PFSK-1 (cell line): Measurements from ENCODE around the gene FAAH2.

Experiments
- FOXP2 ChIP-seq: optimal IDR thresholded peaks from 2 replicates; pipeline ENCODE3; 2011; ENCODE audit warnings: borderline replicate concordance, control low read depth, inconsistent platforms; ENCODE audit not compliant: insufficient read depth; ENCODE audit errors: extremely low read length, extremely low read depth
- POLR2AphosphoS5 ChIP-seq: IDR thresholded peaks from 2 replicates; pipeline ENCODE4 v1.6.1; 2012; ENCODE audit warnings: low read depth, mild to moderate bottlenecking, control low read depth, low read length, moderate library complexity
- REST ChIP-seq, 2 experiments: IDR thresholded peaks; 2 replicates each; pipeline versions ENCODE4 v1.6.1 to v1.8.0; 2011 to 2012; ENCODE audit warnings: low read depth in 2 of 2, low read length in 2 of 2, control low read depth in 1 of 2, inconsistent platforms in 1 of 2, mild to moderate bottlenecking in 1 of 2, moderate library complexity in 1 of 2; ENCODE audit not compliant: insufficient read depth in 1 of 2
- SIN3A ChIP-seq: IDR thresholded peaks from 2 replicates; pipeline ENCODE4 v1.6.1; 2012; ENCODE audit warnings: mild to moderate bottlenecking, low read length, moderate library complexity, borderline replicate concordance; ENCODE audit not compliant: insufficient read depth
- TAF1 ChIP-seq: IDR thresholded peaks from 2 replicates; pipeline ENCODE4 v1.6.1; 2012; ENCODE audit warnings: low read length, control low read depth, borderline replicate concordance; ENCODE audit not compliant: insufficient read depth

FAAH2 gene

GRCh38 chrX:57417827-57418226 lies 131.3 kb downstream of the FAAH2 start:
- TF ChIP-seq FOXP2 (no peak), REST (IDR thresholded peaks at IDR 0.05; ENCODE audit: insufficient read depth in 1 of 2, low read depth in 2 of 2, low read length in 2 of 2) (no peak), POLR2AphosphoS5 (no peak), TAF1 (no peak), SIN3A (no peak)

GRCh38 chrX:57422289-57422688 lies 135.8 kb downstream of the FAAH2 start:
- TF ChIP-seq REST (IDR thresholded peaks at IDR 0.05; ENCODE audit: insufficient read depth in 1 of 2, low read depth in 2 of 2, low read length in 2 of 2) (no peak), POLR2AphosphoS5 (no peak), FOXP2 (no peak), TAF1 (no peak), SIN3A (no peak)

- TF ChIP-seq FOXP2 (no peak), REST (IDR thresholded peaks at IDR 0.05; ENCODE audit: insufficient read depth in 1 of 2, low read depth in 2 of 2, low read length in 2 of 2) (no peak), TAF1 (no peak), SIN3A (no peak), POLR2AphosphoS5 (no peak)
Observed at GRCh38 chrX:57422790-57423189, 136.3 kb downstream of the FAAH2 start.

GRCh38 chrX:57445076-57445475 lies 158.6 kb downstream of the FAAH2 start:
- TF ChIP-seq REST (IDR thresholded peaks at IDR 0.05; ENCODE audit: insufficient read depth in 1 of 2, low read depth in 2 of 2, low read length in 2 of 2): no peak

- TF ChIP-seq SIN3A: no peak
Observed at GRCh38 chrX:57445832-57446231, 159.3 kb downstream of the FAAH2 start.

GRCh38 chrX:57447856-57448255 lies 161.3 kb downstream of the FAAH2 start:
- TF ChIP-seq REST (IDR thresholded peaks at IDR 0.05; ENCODE audit: insufficient read depth in 1 of 2, low read depth in 2 of 2, low read length in 2 of 2): no peak
- TF ChIP-seq POLR2AphosphoS5: no peak
- TF ChIP-seq FOXP2: no peak
- TF ChIP-seq SIN3A: no peak
- no peak for TF ChIP-seq TAF1
